CD1c-positive myeloid dendritic cell (primary cell): ENCODE data around the gene DLX5.

ENCODE experiments used
- DNase-seq: peaks from one replicate; pipeline ENCODE4 v3.0.0-alpha.2; 2016; ENCODE audit errors: extremely low spot score

DLX5 gene

DNA sequence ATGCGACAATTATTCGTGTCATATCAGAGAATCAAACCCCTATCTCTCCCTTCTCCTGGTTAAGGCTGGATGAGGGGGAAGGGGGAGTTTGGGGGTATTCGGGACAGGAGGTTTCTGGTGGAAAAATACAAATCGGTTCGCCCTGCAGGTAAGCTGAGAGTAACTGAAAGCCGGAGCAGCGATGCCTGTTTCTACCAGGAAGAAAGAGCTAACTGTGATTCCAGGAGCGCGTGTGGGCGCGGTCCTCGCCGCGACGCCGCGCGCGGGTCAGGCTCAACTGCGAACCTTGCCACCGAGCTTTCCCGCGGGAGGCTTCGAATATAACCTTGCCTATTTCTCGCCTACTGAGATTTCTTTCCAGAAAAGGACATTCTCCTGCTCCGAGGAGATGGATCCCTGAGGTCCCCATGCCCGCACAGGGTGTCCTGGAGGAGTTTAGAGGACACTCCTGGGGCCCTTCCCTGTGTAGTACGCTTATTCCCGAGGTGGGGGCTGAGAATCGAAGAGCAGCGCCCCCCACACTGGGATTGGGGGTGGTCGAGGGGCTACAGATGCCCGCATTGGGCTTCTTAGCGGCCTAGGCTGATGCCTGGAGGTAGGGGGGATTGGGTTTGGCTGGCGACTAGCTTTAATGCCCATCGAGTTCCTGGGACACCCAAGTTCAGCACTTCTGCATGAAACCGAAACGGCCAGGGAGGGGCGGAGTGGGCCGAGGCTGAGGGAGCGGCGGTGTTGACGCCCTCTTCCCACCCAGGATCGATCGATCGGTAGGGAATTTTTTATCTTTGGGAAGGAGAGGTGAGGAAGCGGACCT is 32.2 kb downstream of the DLX5 start:
- DNase-seq, result no peak

DNA sequence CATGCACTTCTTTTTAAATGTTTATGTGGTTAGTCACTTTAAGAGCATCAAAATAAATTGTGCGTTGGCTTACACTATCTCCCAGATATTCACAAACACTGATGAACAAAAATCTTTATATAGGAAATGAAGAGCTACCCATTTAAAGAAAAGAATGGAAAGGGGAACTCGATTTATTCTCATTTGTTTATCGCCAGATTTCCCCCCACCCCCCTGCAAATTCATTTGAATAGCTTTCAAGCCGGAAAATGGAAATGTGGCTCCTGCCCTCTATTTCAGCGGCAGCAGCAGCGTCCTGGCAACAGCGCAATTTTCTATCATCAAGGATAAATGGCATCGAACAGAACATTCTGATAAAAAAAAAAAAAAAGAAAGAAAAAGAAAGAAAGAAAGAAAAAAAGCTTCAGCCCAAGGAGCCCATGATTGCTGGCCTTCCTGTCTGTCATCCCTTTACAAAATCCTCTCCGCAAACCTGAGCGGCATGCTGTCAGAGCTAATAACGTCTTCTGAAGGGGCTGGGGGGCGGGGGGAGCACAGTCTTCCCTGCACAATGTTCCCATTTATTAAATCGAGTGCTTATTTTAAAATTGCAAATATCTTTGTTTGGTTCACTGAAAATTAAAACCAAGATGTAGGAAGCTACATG is 33.0 kb downstream of the DLX5 start:
- no peak for DNase-seq

- no peak for DNase-seq
Measured at GRCh38 chr7:96989859-96990317, 34.7 kb downstream of the DLX5 start.

DNA sequence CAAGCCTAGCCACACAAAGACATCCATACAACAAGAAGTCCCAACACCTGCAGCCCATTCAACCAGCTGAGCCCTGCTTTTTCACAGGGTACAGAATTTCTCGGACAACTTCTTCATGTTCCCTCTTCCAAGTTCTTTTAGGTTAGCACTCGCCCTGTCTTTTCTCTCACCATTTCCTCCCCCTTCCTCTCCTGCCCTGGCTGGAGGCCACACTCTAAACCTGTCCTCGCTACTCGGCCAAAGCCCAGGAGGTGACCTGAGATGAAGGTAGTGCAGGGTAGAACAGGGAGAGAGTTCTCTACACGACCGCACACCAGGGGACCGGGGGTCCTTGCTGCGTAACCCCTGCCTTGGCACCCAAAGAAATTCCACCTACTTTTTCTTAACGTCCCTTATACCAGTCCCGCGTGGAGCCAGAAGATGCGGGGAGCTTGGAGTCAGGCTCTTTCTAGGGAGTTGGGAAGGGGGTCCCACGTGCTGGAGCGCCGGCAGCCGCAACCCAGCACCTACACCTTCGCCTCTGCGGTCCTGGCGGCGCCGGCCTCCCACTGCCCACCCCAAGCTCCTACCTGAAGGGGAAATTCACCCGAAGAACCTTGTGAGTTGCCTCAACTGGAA is 35.3 kb downstream of the DLX5 start:
- no peak for DNase-seq

DNA sequence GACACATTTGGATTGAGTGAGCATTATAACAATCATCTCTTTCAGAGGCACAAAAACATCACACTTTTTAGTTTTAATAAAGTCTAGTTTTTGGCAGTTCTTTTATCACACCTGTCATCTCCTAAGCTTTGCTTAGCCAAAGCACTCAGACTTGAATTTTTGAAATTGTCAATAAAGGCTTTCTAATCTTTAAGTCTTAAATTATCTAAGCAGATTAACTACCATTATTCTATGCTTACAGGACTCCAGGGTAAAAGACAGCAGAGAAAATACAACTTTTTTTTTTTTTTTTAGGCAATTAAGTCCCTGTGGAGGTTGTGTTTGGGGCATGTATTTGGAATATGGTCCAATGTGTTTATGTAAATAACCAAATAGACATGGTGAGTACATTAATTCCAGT is 36.9 kb downstream of the DLX5 start:
- DNase-seq, result no peak

DNA sequence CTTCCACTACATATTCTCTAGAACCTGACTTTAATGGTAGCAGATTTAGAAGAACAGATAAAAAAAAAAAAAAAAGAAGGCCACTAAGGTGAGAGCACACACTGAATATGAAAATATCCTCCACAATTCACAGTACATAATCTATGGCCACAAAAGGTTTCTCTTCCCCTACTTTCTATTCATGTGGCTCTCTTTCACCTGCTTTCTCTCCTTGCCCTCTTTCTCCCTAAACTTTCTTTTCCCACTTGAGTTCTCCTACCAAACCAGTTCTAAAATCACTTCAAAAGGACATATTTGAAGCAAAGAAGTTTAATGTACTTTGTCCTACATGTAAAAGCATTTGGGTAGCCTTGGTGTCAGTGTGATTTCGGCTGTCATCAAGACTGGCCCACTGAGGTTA is 37.7 kb downstream of the DLX5 start:
- DNase-seq, result no peak

DNA sequence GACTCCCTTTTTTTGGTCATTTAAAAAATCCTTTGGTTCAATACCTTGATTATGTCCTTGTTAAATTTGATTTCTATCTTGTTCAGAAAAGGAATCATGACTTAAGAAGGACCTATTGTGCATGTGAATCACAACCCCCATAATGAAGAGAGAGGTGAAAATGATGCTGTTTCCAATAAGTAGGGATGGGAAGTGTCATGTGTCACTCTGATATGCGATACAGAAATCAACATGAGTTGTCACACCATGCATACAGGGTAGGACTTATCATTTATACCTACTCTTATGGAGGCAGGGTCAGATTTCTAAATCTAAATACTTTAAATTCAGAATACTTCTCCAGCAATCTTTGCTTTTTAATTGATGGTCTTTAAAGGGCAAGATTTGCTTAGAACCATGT is 38.6 kb downstream of the DLX5 start:
- no peak for DNase-seq

GRCh38 chr7:96982586-96982985 is 42.0 kb downstream of the DLX5 start:
- DNase-seq, result no peak

GRCh38 chr7:96979551-96980276 is 44.9 kb downstream of the DLX5 start:
- DNase-seq, result no peak

GRCh38 chr7:96977445-96977844 is 47.2 kb downstream of the DLX5 start:
- DNase-seq, result no peak

GRCh38 chr7:96976106-96976505 is 48.5 kb downstream of the DLX5 start:
- DNase-seq, result no peak

- DNase-seq, result no peak
Measured at GRCh38 chr7:96973986-96974385, 50.6 kb downstream of the DLX5 start.

GRCh38 chr7:96970739-96971138 is 53.9 kb downstream of the DLX5 start:
- no peak for DNase-seq
